HepG2 (cell line): ENCODE data around the gene TM4SF4. TPM values are rescaled to one million over a fixed set of nuclear protein-coding genes. Genes with fewer than 3 reads are reported as not detected.

ENCODE experiments used
- ATAC-seq: fragments of 200-7000 bp; cut with Tn5 transposase; 3 replicates; pipeline ENCODE4 v1.9.1; 2020; ENCODE audit warnings: mild to moderate bottlenecking, moderate library complexity
- BruUV-seq: library from RNA; stranded (reverse); fragments of 400-500 nt; replicated peaks from 2 replicates; lab custom pipeline; 2021; lab: Mats Ljungman, UMichigan
- CTCF ChIA-PET: fragments of 300-600 bp; formaldehyde crosslinking; extraction: SDS; loops from one replicate; lab custom pipeline; 2021; ENCODE audit warnings: low total read pairs, inconsistent platforms, low intra/inter-chr PET ratio; lab: Yijun Ruan, JAX
- POLR2A ChIA-PET: fragments of 350-600 bp; sonication (Branson Sonifier 250); formaldehyde crosslinking; loops from one replicate; lab custom pipeline; 2020; ENCODE audit warnings: antibody characterized with exemption, inconsistent platforms; lab: Yijun Ruan, JAX
- DNase-seq: peaks from one replicate; pipeline ENCODE4 v3.0.0-alpha.2; 2015; ENCODE audit warnings: low spot score
- FAIRE-seq: peaks from 3 replicates; lab custom pipeline; 2011; peaks lifted over from hg19 to GRCh38; lab: Jason Lieb, UNC
- H2AFZ ChIP-seq: one replicate; pipeline ENCODE4 v1.6.1; 2011; ENCODE audit warnings: low read length, inconsistent platforms
- H3K27ac ChIP-seq: fragments of 300-600 bp; 3 replicates; pipeline ENCODE4 v1.8.0; 2011; ENCODE audit warnings: mixed run types, mild to moderate bottlenecking, mixed read lengths, low read length, inconsistent platforms; ENCODE audit not compliant: insufficient read depth; ENCODE audit errors: extremely low read length
- H3K27me3 ChIP-seq, 2 experiments: fragments of 200-600 bp in 1 of 2; 2 replicates in 1 of 2; 3 replicates in 1 of 2; pipeline versions ENCODE4 v1.6.0 to v1.8.0; 2011; ENCODE audit warnings: low read length in 2 of 2, mild to moderate bottlenecking in 2 of 2, moderate library complexity in 2 of 2, inconsistent platforms in 1 of 2; ENCODE audit not compliant: insufficient read depth in 2 of 2, control insufficient read depth in 1 of 2
- H3K36me3 ChIP-seq, 2 experiments: fragments of 200-600 bp in 1 of 2; replicated peaks in 1 of 2; 2 replicates in 1 of 2; 3 replicates in 1 of 2; pipeline versions ENCODE4 v1.5.1 to v1.8.0; 2011; ENCODE audit warnings: low read length in 2 of 2, inconsistent platforms in 1 of 2; ENCODE audit not compliant: insufficient read depth in 2 of 2, control insufficient read depth in 1 of 2
- H3K4me1 ChIP-seq: 2 replicates; pipeline ENCODE4 v1.5.1; 2012; ENCODE audit warnings: low read length, inconsistent platforms; ENCODE audit not compliant: insufficient read depth
- H3K4me2 ChIP-seq: 2 replicates; pipeline ENCODE4 v1.6.0; 2011; ENCODE audit warnings: low read depth, low read length, inconsistent platforms
- H3K4me3 ChIP-seq, 3 experiments: fragments of 200-600 bp in 1 of 3; sonication (generic), shearing (Covaris generic) in 1 of 3; replicated peaks in 1 of 3; 2 replicates each; pipeline ENCODE4 v1.5.1; 2011 to 2016; ENCODE audit warnings: low read length in 3 of 3, inconsistent platforms in 2 of 3, low read depth in 2 of 3, mild to moderate bottlenecking in 2 of 3, control low read depth in 1 of 3, mixed read lengths in 1 of 3; ENCODE audit not compliant: insufficient read depth in 1 of 3
- H3K79me2 ChIP-seq: one replicate; pipeline ENCODE4 v1.6.1; 2011; ENCODE audit warnings: low read length, inconsistent platforms; ENCODE audit not compliant: insufficient read depth
- H3K9ac ChIP-seq: 2 replicates; pipeline ENCODE4 v1.6.0; 2011; ENCODE audit warnings: mild to moderate bottlenecking, low read depth, low read length, inconsistent platforms; ENCODE audit not compliant: insufficient read depth
- H3K9me3 ChIP-seq: 2 replicates; pipeline ENCODE4 v1.5.1; 2012; ENCODE audit warnings: mild to moderate bottlenecking, low read length
- H4K20me1 ChIP-seq: 2 replicates; pipeline ENCODE4 v1.6.0; 2011; ENCODE audit warnings: inconsistent platforms, mild to moderate bottlenecking, low read length, moderate library complexity; ENCODE audit not compliant: insufficient read depth
- BCLAF1 ChIP-seq: fragments of 450-650 bp; IDR thresholded peaks from 2 replicates; pipeline ENCODE4 v1.6.1; 2017; ENCODE audit warnings: mild to moderate bottlenecking
- CENPT ChIP-seq: sonication (generic); formaldehyde crosslinking; IDR thresholded peaks from 2 replicates; pipeline ENCODE4 v1.8.0; 2022; ENCODE audit warnings: low read depth, mild to moderate bottlenecking, moderate library complexity, missing genetic modification reagents
- GATAD2A ChIP-seq: IDR thresholded peaks from 2 replicates; pipeline ENCODE4 v1.6.1; 2016
- JUN ChIP-seq: sonication (generic); formaldehyde crosslinking; IDR thresholded peaks from 2 replicates; pipeline ENCODE4 v1.4.0; 2020; ENCODE audit warnings: mild to moderate bottlenecking, missing genetic modification reagents
- KLF13 ChIP-seq: sonication (generic); formaldehyde crosslinking; IDR thresholded peaks from 2 replicates; pipeline ENCODE4 v1.4.0; 2020; ENCODE audit warnings: mild to moderate bottlenecking, missing genetic modification reagents
- KLF15 ChIP-seq: sonication (generic); formaldehyde crosslinking; IDR thresholded peaks from 2 replicates; pipeline ENCODE4 v1.8.1; 2023; ENCODE audit warnings: borderline replicate concordance, mild to moderate bottlenecking, inconsistent platforms, missing genetic modification reagents, mixed read lengths
- PATZ1 ChIP-seq: sonication (generic); formaldehyde crosslinking; IDR thresholded peaks from 2 replicates; pipeline ENCODE4 v1.4.0; 2020; ENCODE audit warnings: missing genetic modification reagents
- REPIN1 ChIP-seq: sonication (generic); formaldehyde crosslinking; IDR thresholded peaks from 2 replicates; pipeline ENCODE4 v1.8.0; 2022; ENCODE audit warnings: missing genetic modification reagents, low read depth, mild to moderate bottlenecking, borderline replicate concordance
- SMARCC2 ChIP-seq: fragments of 450-650 bp; IDR thresholded peaks from 2 replicates; pipeline ENCODE4 v1.6.1; 2017; ENCODE audit warnings: antibody characterized with exemption, mild to moderate bottlenecking
- SP2 ChIP-seq: sonication (generic); formaldehyde crosslinking; IDR thresholded peaks from 2 replicates; pipeline ENCODE4 v1.5.1; 2020; ENCODE audit warnings: mild to moderate bottlenecking, missing genetic modification reagents
- ZBTB33 ChIP-seq: sonication (generic); formaldehyde crosslinking; IDR thresholded peaks from 2 replicates; pipeline ENCODE4 v1.4.0; 2020; ENCODE audit warnings: missing genetic modification reagents
- ZGPAT ChIP-seq: IDR thresholded peaks from 2 replicates; pipeline ENCODE4 v1.6.1; 2016; ENCODE audit warnings: mild to moderate bottlenecking
- ZNF451 ChIP-seq: sonication (generic); formaldehyde crosslinking; IDR thresholded peaks from 2 replicates; pipeline ENCODE4 v1.5.0; 2020; ENCODE audit warnings: mild to moderate bottlenecking, missing genetic modification reagents
- ZNF510 ChIP-seq: sonication (generic); formaldehyde crosslinking; IDR thresholded peaks from 2 replicates; pipeline ENCODE4 v1.4.0; 2020; ENCODE audit warnings: low read depth, mild to moderate bottlenecking, missing genetic modification reagents
- WGBS: methylation state at CpG from one replicate; pipeline ENCODE4 v1.1.6; 2017; ENCODE audit warnings: low lambda C conversion rate; 5-methylcytosine and 5-hydroxymethylcytosine counted together
- in situ Hi-C: cut with HindIII; loops from 2 replicates; pipeline ENCODE4 v1.10.0; 2017; ENCODE audit warnings: low pct_unique_long_range_greater_than_20kb; ENCODE audit not compliant: extremely low pct_ligation_motif_present
- intact Hi-C: fragments of 100-400 bp; cut with micrococcal nuclease; formaldehyde crosslinking; loops from one replicate; pipeline ENCODE4 v1.10.0; 2022; ENCODE audit not compliant: unreplicated experiment
- polyA plus RNA-seq, 8 experiments: library from polyadenylated mRNA; depleted of rRNA in 3 of 8; stranded (reverse) in 7 of 8; unstranded in 1 of 8; fragments of >200 nt; fragmentation: Illumina TruSeq in 4 of 8; extraction: Trizol in 4 of 8; gene quantifications; 2 replicates each; pipeline versions ENCODE4 v1.2.1 to v1.2.3, GENCODE V29; 2011 to 2016; ENCODE audit warnings: low read depth in 4 of 8, missing spikeins in 1 of 8, mixed read lengths in 1 of 8; ENCODE audit not compliant: insufficient read depth in 1 of 8
- total RNA-seq, 5 experiments: library from RNA; depleted of rRNA; stranded (reverse); fragments of >200 nt; fragmentation: Illumina TruSeq; extraction: Trizol; gene quantifications; 2 replicates each; pipeline ENCODE4 v1.2.3, GENCODE V29; 2016; ENCODE audit warnings: low read depth in 1 of 5

Gene TM4SF4
- total and polyA plus RNA-seq, 2 of the 13 experiments (the other 11 are each of a cell fraction or from before 2014, with no cell fraction given), result 0.63 to 0.95 TPM

- FAIRE-seq, result no peak
- H3K4me1 ChIP-seq, result peaks cover 9% of the 10 kb centered on the region
Observed at GRCh38 chr3:149424918-149425317, 49.6 kb upstream of the TM4SF4 start.

GRCh38 chr3:149426325-149426724, 48.2 kb upstream of the TM4SF4 start:
- ChIA-PET POLR2A (no interaction called here), CTCF (no interaction called here)
- intact Hi-C loops, result no loop called here
- H3K27ac ChIP-seq, result no peak overlapping the region
- no peak; the same call in 2 of the 3 replicates for ATAC-seq
- DNase-seq, result no peak
- H3K4me1 ChIP-seq, result peaks cover 9% of the 10 kb centered on the region
- 11% methylated on average over 2 of the region's 2 CpGs for WGBS
- no peaks in the 10 kb centered on the region for H3K79me2 ChIP-seq
- peak overlapping the region; percentile 46 for H2AFZ ChIP-seq
- peak overlapping the region; percentile 56 for H3K4me2 ChIP-seq
- no peaks in the 10 kb centered on the region for H3K36me3 ChIP-seq
- H3K9ac ChIP-seq, result no peak overlapping the region
- H4K20me1 ChIP-seq, result no peaks in the 10 kb centered on the region
- H3K9me3 ChIP-seq, result no peaks in the 10 kb centered on the region
- no TSS peak for BruUV-seq
- TF ChIP-seq JUN (CRISPR knock-in tag) (no peak), KLF15 (CRISPR knock-in tag) (no peak), ZNF451 (CRISPR knock-in tag) (no peak), REPIN1 (no peak), ZBTB33 (CRISPR knock-in tag) (no peak), ZGPAT (no peak), PATZ1 (no peak), BCLAF1 (no peak)
- TF ChIP-seq, all 625 proteins: peak for 0
- H3K4me3 ChIP-seq, result no peak overlapping the region
- H3K27me3 ChIP-seq, result no peaks in the 10 kb centered on the region
- in situ Hi-C loops, result no loop called here
- FAIRE-seq, result no peak

More at GRCh38 chr3:149424918-149425317, 49.6 kb upstream of the TM4SF4 start:
- ChIA-PET POLR2A (no interaction called here), CTCF (no interaction called here)
- no peaks in the 10 kb centered on the region for H3K9me3 ChIP-seq
- H3K79me2 ChIP-seq, result no peaks in the 10 kb centered on the region
- no peak overlapping the region for H3K27ac ChIP-seq
- DNase-seq (no peak), ATAC-seq (no peak)
- BruUV-seq, result no TSS peak
- H3K4me2 ChIP-seq, result no peak overlapping the region
- H3K9ac ChIP-seq, result no peak overlapping the region
- no peaks in the 10 kb centered on the region for H3K36me3 ChIP-seq
- in situ Hi-C loops (no loop called here), intact Hi-C loops (no loop called here)
- H2AFZ ChIP-seq, result no peak overlapping the region
- TF ChIP-seq SP2 (CRISPR knock-in tag), result no peak
- no peak for TF ChIP-seq CENPT
- no peak for TF ChIP-seq SMARCC2
- TF ChIP-seq KLF13 (CRISPR knock-in tag), result no peak
- TF ChIP-seq GATAD2A, result no peak
- no peak for TF ChIP-seq ZNF510
- WGBS, result 92% methylated on average over 2 of the region's 2 CpGs
- no peak overlapping the region for H3K4me3 ChIP-seq
- H4K20me1 ChIP-seq, result no peaks in the 10 kb centered on the region
- H3K27me3 ChIP-seq, result no peaks in the 10 kb centered on the region
